Subcutaneous adipose tissue (tissue), 4 donors: ENCODE results near the gene SIN3A. TPM values are rescaled to one million over a fixed set of nuclear protein-coding genes. Genes with fewer than 3 reads are reported as not detected.

Experiments
- small RNA-seq: library from RNA; depleted of rRNA; stranded (forward); fragments of <200 nt; gene quantifications from one replicate; pipeline ENCODE3, GENCODE V24; 2016
- total RNA-seq, 4 donors: library from RNA; depleted of rRNA; stranded (reverse); fragments of >200 nt; gene quantifications; one replicate each; pipeline ENCODE4 v1.1.0, GENCODE V29; 2016
- TF ChIP-seq, protein P1 (sequence below): fragments of 450-650 bp; IDR thresholded peaks from one replicate; pipeline ENCODE4 v1.5.1; 2016; ENCODE audit warnings: low read depth, mild to moderate bottlenecking, control low read depth, antibody characterized with exemption, moderate library complexity

The SIN3A gene
- total RNA-seq, 4 donors from 2014 or later: 29.5 to 48.6 (median 33.0) TPM

DNA sequence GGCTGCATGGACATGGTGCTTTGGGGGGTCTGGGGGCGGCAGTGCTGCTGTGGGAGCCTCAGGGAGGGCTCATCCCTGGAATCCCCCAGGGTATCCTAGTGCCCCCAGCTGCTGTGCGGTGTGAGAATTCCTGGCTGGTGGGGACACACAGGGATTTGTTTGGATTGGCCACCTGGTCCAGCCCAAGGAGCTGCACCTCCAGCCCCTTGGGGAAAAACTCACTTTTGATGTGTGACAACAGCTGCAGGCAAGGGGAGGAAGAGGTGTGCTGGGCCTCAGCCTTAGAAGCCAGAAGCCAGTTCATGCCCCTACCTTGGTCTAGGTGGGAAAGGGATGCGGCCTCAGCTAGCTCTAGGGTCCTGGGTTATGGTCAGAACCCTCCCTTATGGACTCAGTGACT lies 124.0 kb downstream of the SIN3A start:
- TF ChIP-seq, protein P1, sequence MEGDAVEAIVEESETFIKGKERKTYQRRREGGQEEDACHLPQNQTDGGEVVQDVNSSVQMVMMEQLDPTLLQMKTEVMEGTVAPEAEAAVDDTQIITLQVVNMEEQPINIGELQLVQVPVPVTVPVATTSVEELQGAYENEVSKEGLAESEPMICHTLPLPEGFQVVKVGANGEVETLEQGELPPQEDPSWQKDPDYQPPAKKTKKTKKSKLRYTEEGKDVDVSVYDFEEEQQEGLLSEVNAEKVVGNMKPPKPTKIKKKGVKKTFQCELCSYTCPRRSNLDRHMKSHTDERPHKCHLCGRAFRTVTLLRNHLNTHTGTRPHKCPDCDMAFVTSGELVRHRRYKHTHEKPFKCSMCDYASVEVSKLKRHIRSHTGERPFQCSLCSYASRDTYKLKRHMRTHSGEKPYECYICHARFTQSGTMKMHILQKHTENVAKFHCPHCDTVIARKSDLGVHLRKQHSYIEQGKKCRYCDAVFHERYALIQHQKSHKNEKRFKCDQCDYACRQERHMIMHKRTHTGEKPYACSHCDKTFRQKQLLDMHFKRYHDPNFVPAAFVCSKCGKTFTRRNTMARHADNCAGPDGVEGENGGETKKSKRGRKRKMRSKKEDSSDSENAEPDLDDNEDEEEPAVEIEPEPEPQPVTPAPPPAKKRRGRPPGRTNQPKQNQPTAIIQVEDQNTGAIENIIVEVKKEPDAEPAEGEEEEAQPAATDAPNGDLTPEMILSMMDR: no peak

DNA sequence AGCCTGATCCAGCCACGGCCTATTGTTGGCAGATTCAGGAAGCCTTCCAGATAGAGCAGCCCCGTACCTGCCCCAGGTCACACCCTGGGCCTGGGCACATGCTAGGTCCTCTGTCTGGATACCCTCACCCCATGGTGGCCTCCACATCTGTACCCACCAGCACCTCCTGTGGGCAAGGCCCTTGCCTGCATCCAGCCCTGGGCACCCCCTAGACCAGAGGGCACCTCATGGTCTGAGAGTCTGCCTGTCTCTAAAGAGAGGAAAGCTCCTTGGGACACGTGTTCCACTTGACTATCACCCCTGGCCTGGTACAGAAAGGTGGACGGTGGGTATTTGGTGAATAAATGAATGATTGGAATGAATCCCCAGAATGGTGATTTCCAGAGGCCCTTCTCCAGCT lies 124.5 kb downstream of the SIN3A start:
- TF ChIP-seq, protein P1: no peak

DNA sequence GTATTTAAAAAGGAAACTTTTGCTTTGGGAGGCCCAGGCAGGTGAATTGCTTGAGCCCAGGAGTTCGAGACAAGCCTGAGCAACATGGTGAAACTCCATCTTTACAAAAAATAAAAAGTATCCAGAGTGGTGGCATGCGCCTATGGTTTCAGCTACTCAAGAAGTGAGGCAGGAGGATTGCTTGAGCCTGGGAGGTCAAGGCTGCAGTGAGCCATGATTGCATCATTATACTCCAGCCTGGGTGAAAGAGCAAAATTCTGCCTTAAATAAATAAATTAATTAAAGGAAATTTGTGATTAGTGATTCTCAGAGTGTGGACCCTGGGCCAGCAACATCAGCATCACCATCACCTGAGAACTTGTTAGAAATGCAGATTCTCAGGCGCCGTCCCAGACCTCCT lies 125.6 kb downstream of the SIN3A start:
- TF ChIP-seq, protein P1: no peak

DNA sequence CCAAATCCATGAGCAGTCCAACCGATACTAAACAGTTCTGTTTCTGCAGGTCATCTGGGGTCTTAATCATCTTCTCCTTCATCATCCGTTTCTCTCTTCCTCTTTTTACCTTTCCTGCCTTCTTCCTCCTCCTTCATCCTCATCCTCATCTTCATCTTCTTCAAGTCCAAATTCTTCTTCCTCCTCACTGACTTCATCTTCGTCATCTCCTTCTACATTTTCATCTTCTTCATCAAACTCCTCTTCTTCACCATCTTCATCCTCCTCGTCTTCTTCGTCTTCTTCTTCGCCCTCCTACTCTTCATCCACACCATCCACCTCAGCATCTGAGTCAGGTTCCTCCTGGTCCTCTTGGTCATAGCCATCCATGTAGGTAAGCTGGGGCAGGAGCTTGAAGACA lies 129.8 kb downstream of the SIN3A start:
- TF ChIP-seq, protein P1: no peak

Small RNA genes lying within 50 kb of the gene (small RNA-seq; reads per million reads assigned to genes)
- gene AC105036.2: not detected

Other genes with a start within 250 kb of the SIN3A start
- 10 to 100 TPM in 1 of 4 donors, 1 to 10 TPM in 3; 7.5 to 21.3 (median 9.5) TPM for gene C15orf39, start 249.8 kb downstream of the SIN3A start, total RNA-seq
- gene GOLGA6C, start 193.4 kb downstream of the SIN3A start, total RNA-seq: under 1 TPM in 1 of 4 donors, not detected in 3; 0.44 TPM
- under 1 TPM in 1 of 4 donors, not detected in 3; 0.34 TPM for gene GOLGA6D, start 168.9 kb downstream of the SIN3A start, total RNA-seq
- gene COMMD4, start 115.6 kb downstream of the SIN3A start, total RNA-seq: 10 to 100 TPM; 26.9 to 48.9 (median 44.0) TPM
- gene NEIL1, start 104.7 kb downstream of the SIN3A start, total RNA-seq: 10 to 100 TPM; 21.4 to 53.5 (median 26.3) TPM
- gene MAN2C1, start 83.1 kb downstream of the SIN3A start, total RNA-seq: 100 to 1,000 TPM in 3 of 4 donors, 10 to 100 TPM in 1; 89.0 to 360 (median 156) TPM
- gene PTPN9, start 127.6 kb upstream of the SIN3A start, total RNA-seq: 10 to 100 TPM; 11.7 to 20.9 (median 15.7) TPM
- gene SNUPN, start 174.0 kb upstream of the SIN3A start, total RNA-seq: 10 to 100 TPM; 19.7 to 23.3 (median 21.9) TPM
- gene IMP3, start 188.5 kb upstream of the SIN3A start, total RNA-seq: 100 to 1,000 TPM in 1 of 4 donors, 10 to 100 TPM in 3; 56.1 to 108 (median 85.9) TPM
- gene SNX33, start 196.2 kb upstream of the SIN3A start, total RNA-seq: 10 to 100 TPM; 17.6 to 38.8 (median 28.9) TPM